MCF 10A (cell line): Measurements from ENCODE around the gene GPX3. TPM values are rescaled to one million over a fixed set of nuclear protein-coding genes. Genes with fewer than 3 reads are reported as not detected.

Experiments used
- BruUV-seq: library from RNA; stranded (reverse); fragments of 400-500 nt; replicated peaks from 2 replicates; lab custom pipeline; 2021; lab: Mats Ljungman, UMichigan
- CTCF ChIA-PET: fragments of 300-600 bp; sonication (Branson Sonifier 250); formaldehyde crosslinking; extraction: SDS; loops from one replicate; lab custom pipeline; 2021; ENCODE audit warnings: antibody characterized with exemption, inconsistent platforms; lab: Yijun Ruan, JAX
- POLR2A ChIA-PET: fragments of 300-600, 350-650 bp; sonication (Branson Sonifier 250); formaldehyde crosslinking; extraction: SDS; loops from one replicate; lab custom pipeline; 2020; ENCODE audit warnings: antibody characterized with exemption, inconsistent platforms; lab: Yijun Ruan, JAX
- DNase-seq: peaks from one replicate; pipeline ENCODE4 v3.0.0-alpha.2; 2018; ENCODE audit not compliant: unreplicated experiment
- H3K27ac Mint-ChIP-seq: one replicate; pipeline ENCODE4 v1.8.0; 2022; ENCODE audit warnings: mild to moderate bottlenecking, low read depth, mixed read lengths; ENCODE audit not compliant: unreplicated experiment
- H3K27me3 Mint-ChIP-seq: one replicate; pipeline ENCODE4 v1.8.0; 2022; ENCODE audit warnings: mixed read lengths; ENCODE audit not compliant: insufficient read depth, unreplicated experiment
- H3K36me3 Mint-ChIP-seq: one replicate; pipeline ENCODE4 v1.8.0; 2022; ENCODE audit warnings: mild to moderate bottlenecking, moderate library complexity, mixed read lengths; ENCODE audit not compliant: insufficient read depth, unreplicated experiment
- H3K4me1 Mint-ChIP-seq: one replicate; pipeline ENCODE4 v1.8.0; 2022; ENCODE audit warnings: mixed read lengths; ENCODE audit not compliant: insufficient read depth, unreplicated experiment
- H3K4me3 Mint-ChIP-seq: one replicate; pipeline ENCODE4 v1.8.0; 2022; ENCODE audit warnings: mild to moderate bottlenecking, moderate library complexity, mixed read lengths; ENCODE audit not compliant: unreplicated experiment
- H3K9me3 Mint-ChIP-seq: one replicate; pipeline ENCODE4 v1.8.0; 2022; ENCODE audit warnings: mixed read lengths; ENCODE audit not compliant: unreplicated experiment
- intact Hi-C: fragments of 100-400 bp; cut with micrococcal nuclease; formaldehyde crosslinking; loops from 2 replicates; pipeline ENCODE4 v1.14.1; 2022
- total RNA-seq: library from RNA; stranded (reverse); gene quantifications from 2 replicates; pipeline ENCODE4 v1.2.3, GENCODE V29; 2022
- TF ChIP-seq, protein P1 (sequence below): fragments of 200-600 bp; IDR thresholded peaks from one replicate; pipeline ENCODE4 v1.8.0; 2022; ENCODE audit warnings: antibody characterized with exemption, mild to moderate bottlenecking; ENCODE audit not compliant: unreplicated experiment

Gene GPX3
- total RNA-seq, 1 experiment from 2014 or later: not detected

DNA sequence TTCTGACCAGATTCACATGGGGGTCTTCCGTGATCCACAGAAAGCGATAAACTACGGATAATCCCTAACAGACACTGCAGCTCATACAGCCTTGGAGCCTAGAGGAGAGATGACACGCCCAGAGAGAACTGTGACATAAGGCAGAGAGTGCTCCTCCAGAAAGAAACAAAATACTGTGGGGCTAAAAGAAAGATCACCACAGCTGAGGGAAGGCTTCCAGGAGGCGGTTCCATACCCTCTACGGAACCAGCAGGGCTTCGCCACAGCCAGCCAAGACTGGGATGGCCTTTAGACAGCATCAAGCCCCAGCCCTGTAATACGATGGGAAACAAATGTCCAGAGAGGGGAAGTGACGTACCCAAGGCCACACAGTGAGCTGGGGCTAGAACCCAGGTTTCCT is 19.3 kb downstream of the GPX3 start:
- no peaks in the 10 kb centered on the region for H3K4me1 Mint-ChIP-seq

DNA sequence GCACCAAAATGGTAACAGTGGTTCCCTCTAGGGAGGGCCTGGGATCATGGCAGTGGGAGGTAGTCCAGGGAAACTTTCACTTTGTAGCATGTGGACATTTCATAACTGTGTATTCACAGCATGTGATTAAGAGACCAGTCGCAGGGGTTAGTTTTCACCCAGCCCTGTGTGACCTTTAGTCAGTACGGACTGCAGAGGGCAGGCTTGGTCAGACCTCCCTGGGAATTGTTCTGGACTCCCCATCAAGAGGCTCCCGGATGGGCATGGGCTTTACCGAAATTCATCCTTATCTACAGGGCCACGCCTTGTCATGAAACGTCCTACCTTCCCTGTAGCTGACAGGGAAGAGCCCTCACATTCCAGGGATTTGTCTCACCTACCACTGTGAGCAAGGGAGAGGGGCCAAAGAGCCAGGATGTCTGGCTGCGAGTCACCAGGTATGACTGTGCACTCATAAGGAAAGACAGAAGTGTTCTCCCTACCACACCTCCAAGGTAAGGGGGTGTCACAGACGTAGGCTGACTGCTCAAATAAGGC is 19.9 kb downstream of the GPX3 start:
- Mint-ChIP-seq H3K27ac (peak overlapping the region; percentile 63), H3K4me3 (no peak overlapping the region), H3K36me3 (peaks cover 100% of the 10 kb centered on the region), H3K9me3 (no peaks in the 10 kb centered on the region), H3K4me1 (no peaks in the 10 kb centered on the region), H3K27me3 (no peaks in the 10 kb centered on the region)
- ChIA-PET CTCF (interaction anchor here (0.5 to 19.3 kb wide), 19 partner anchors 9 to 199 kb away, joined by 3 to 230 read pairs (median 6); no protein-coding TSS in a partner anchor), POLR2A (interaction anchor here (1.2 to 2.2 kb wide), 3 partner anchors 31 to 41 kb away, joined by 3 to 16 read pairs (median 5); partner anchors contain the start of gene TNIP1)
- DNase-seq: peak; percentile 60
- intact Hi-C loops: loop anchor here (1.0 kb wide), 1 partner anchor 75 kb away; no protein-coding TSS in a partner anchor
- BruUV-seq: no TSS peak
- TF ChIP-seq, protein P1, sequence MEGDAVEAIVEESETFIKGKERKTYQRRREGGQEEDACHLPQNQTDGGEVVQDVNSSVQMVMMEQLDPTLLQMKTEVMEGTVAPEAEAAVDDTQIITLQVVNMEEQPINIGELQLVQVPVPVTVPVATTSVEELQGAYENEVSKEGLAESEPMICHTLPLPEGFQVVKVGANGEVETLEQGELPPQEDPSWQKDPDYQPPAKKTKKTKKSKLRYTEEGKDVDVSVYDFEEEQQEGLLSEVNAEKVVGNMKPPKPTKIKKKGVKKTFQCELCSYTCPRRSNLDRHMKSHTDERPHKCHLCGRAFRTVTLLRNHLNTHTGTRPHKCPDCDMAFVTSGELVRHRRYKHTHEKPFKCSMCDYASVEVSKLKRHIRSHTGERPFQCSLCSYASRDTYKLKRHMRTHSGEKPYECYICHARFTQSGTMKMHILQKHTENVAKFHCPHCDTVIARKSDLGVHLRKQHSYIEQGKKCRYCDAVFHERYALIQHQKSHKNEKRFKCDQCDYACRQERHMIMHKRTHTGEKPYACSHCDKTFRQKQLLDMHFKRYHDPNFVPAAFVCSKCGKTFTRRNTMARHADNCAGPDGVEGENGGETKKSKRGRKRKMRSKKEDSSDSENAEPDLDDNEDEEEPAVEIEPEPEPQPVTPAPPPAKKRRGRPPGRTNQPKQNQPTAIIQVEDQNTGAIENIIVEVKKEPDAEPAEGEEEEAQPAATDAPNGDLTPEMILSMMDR: no peak

More for the DNA sequence above, 19.3 kb downstream of the GPX3 start:
- ChIA-PET POLR2A (interaction anchor here (0.6 to 1.2 kb wide), 2 partner anchors 10 to 32 kb away, joined by 3 read pairs; no protein-coding TSS in a partner anchor), CTCF (interaction anchor here (0.8 to 19.3 kb wide), 9 partner anchors 12 to 199 kb away, joined by 3 to 230 read pairs (median 27); no protein-coding TSS in a partner anchor)
- Mint-ChIP-seq H3K9me3 (no peaks in the 10 kb centered on the region), H3K27me3 (no peaks in the 10 kb centered on the region), H3K36me3 (peaks cover 97% of the 10 kb centered on the region), H3K27ac (peak overlapping the region; percentile 63), H3K4me3 (no peak overlapping the region)
- intact Hi-C loops: loop anchor here (1.0 kb wide), 1 partner anchor 76 kb away; no protein-coding TSS in a partner anchor
- TF ChIP-seq, protein P1: no peak
- no peak for DNase-seq
- no TSS peak for BruUV-seq

DNA sequence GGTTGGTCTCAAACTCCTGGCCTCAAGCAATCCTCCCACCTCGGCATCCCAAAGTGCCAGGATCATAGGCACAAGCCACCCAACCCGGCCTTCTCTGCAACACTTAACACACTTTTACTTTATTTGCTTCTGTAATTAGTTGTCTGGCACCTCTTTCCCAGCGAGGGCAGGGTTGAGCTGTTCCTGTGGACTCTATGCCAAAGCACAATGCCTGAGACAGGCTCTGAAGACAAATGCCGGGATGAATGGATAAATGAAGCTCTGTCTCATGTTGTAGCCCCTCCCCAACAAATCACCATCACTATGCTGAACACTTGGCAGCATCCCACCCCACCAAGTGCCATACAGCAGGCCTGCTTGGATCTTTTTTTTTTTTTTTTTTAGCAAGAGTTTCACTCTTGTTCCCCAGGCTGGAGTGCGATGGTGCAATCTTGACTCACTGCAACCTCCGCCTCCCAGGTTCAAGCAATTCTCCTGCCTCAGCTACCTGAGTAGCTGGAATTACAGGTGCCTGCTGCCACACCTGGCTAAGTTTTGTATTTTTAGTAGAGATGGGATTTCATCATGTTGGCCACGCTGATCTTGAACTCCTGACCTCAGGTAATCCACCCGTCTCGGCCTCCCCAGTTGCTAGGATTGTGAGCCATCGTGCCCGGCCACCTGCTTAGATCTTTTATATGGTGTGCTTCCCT is 21.3 kb downstream of the GPX3 start:
- intact Hi-C loops: no loop called here
- Mint-ChIP-seq H3K27me3 (no peaks in the 10 kb centered on the region), H3K9me3 (no peaks in the 10 kb centered on the region), H3K4me3 (no peak overlapping the region), H3K36me3 (peaks cover 100% of the 10 kb centered on the region), H3K4me1 (no peaks in the 10 kb centered on the region), H3K27ac (peak overlapping the region; percentile 63)
- BruUV-seq: no TSS peak
- TF ChIP-seq, protein P1: no peak
- peak; percentile 84 for DNase-seq
- CTCF ChIA-PET: interaction anchor here (0.6 to 19.3 kb wide), 40 partner anchors 10 to 571 kb away, joined by 3 to 230 read pairs (median 4); no protein-coding TSS in a partner anchor
- POLR2A ChIA-PET: interaction anchor here (0.6 to 2.3 kb wide), 11 partner anchors 9 to 285 kb away, joined by 3 to 16 read pairs (median 3); partner anchors contain the start of gene TNIP1
